Measurements from ENCODE around the gene TBATA.

The TBATA gene

DNA sequence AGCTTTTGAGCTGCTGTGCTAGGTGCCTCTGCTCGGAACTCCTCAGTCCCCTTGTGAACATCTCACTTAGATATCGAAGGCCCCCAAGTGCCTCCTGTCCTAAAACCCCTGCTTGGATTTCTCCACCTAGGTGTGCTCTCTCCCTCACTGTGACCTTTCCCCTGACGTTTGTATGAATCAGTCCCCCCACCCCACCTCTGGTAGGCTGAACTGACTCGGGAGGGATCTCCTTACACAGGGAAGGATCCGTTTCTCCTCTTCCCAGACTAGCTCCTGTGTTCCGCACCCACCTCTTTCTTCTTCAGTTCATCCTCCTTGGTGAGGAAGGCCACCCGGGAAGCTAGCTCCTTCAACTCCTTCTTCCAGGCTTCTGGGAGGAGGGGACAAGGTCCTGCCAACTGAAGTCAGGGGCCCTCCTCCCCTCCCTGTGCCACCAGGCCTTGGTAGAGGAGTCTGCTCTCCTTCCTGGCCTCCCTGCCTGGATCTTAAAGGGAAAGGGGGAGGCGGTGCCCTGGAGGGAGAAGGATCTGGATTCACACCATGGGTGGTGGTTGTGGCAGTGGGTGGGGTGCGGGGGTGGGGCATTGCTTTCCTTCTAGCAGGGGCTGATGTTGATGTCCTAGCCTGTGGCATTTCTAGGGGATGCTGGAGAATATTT is 6.8 kb downstream of the TBATA start:
- H3K27me3 ChIP-seq (ENCODE audit: insufficient read depth, low read length) = peaks cover 6% of the 10 kb centered on the region; the same call in 1 of the 2 replicates
- H3K79me2 ChIP-seq (ENCODE audit: control insufficient read depth, insufficient read depth, low read length, unreplicated experiment) = no peaks in the 10 kb centered on the region
- H3K36me3 ChIP-seq (ENCODE audit: insufficient read depth, low read length) = no peaks in the 10 kb centered on the region
- H3K4me3 ChIP-seq (ENCODE audit: low read depth, low read length) = no peak overlapping the region
- H3K4me1 ChIP-seq (ENCODE audit: control insufficient read depth, insufficient read depth, low read length, unreplicated experiment) = no peaks in the 10 kb centered on the region
- no peak overlapping the region for H2AFZ ChIP-seq (ENCODE audit: low read length, unreplicated experiment)
- H3K27ac ChIP-seq (ENCODE audit: low read depth, low read length) = no peak overlapping the region

GRCh38 chr10:70777063-70777875 is 7.9 kb downstream of the TBATA start:
- no peaks in the 10 kb centered on the region for H3K4me1 ChIP-seq (ENCODE audit: control insufficient read depth, insufficient read depth, low read length, unreplicated experiment)
- H2AFZ ChIP-seq (ENCODE audit: low read length, unreplicated experiment) = no peak overlapping the region
- no peaks in the 10 kb centered on the region for H3K36me3 ChIP-seq (ENCODE audit: insufficient read depth, low read length)
- H3K27me3 ChIP-seq (ENCODE audit: insufficient read depth, low read length) = no peaks in the 10 kb centered on the region
- H3K79me2 ChIP-seq (ENCODE audit: control insufficient read depth, insufficient read depth, low read length, unreplicated experiment) = no peaks in the 10 kb centered on the region
- H3K27ac ChIP-seq (ENCODE audit: low read depth, low read length) = no peak overlapping the region
- no peak overlapping the region for H3K4me3 ChIP-seq (ENCODE audit: low read depth, low read length)

- H3K27me3 ChIP-seq (ENCODE audit: insufficient read depth, low read length) = no peaks in the 10 kb centered on the region
- no peak overlapping the region for H2AFZ ChIP-seq (ENCODE audit: low read length, unreplicated experiment)
- no peaks in the 10 kb centered on the region for H3K4me1 ChIP-seq (ENCODE audit: control insufficient read depth, insufficient read depth, low read length, unreplicated experiment)
- H3K36me3 ChIP-seq (ENCODE audit: insufficient read depth, low read length) = no peaks in the 10 kb centered on the region
- no peak overlapping the region for H3K27ac ChIP-seq (ENCODE audit: low read depth, low read length)
- H3K4me3 ChIP-seq (ENCODE audit: low read depth, low read length) = no peak overlapping the region
- H3K79me2 ChIP-seq (ENCODE audit: control insufficient read depth, insufficient read depth, low read length, unreplicated experiment) = no peaks in the 10 kb centered on the region
These were observed 8.6 kb downstream of the TBATA start for GRCh38 chr10:70776455-70777005.

DNA sequence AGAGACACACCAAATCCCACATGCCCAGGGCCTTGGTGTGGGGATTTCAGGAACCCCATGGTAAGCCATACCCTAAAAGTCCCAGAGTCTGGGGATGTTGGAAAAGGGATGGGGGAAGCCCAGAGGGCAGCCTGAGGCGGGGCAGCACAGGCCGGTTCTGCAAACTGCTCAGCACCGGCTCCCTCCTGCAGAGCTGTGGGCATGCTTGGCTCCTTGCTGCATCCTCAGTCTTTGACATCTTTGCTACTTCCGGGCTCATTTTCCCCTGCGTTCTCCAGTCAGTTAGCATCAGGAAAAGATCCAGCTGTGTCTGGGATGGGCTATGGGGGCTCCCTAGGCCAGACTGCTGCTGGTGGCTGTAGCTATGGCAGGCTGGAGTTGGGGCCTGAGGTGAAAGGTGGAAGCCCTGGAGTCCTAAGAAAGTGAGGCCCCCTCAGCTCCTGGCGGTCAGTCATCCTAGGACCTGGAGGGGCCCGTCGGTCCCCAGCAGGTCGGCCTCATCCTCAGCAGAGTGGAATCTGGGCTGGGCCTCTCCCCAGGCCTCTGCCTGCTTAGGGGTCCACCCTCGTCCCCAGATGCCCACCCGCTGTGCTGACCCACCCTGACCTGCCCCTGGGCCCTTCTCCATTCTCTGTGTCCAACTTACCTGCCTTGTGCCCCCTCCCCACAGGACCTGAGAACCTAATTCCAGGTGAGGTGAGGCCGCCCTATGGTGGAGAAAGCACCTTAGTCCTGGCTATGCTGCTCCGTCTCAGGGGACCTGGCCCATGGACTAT is 9.3 kb downstream of the TBATA start:
- Histone ChIP-seq H3K36me3 (ENCODE audit: insufficient read depth, low read length) (no peaks in the 10 kb centered on the region), H3K4me3 (ENCODE audit: low read depth, low read length) (no peak overlapping the region), H3K79me2 (ENCODE audit: control insufficient read depth, insufficient read depth, low read length, unreplicated experiment) (no peaks in the 10 kb centered on the region), H2AFZ (ENCODE audit: low read length, unreplicated experiment) (no peak overlapping the region), H3K27me3 (ENCODE audit: insufficient read depth, low read length) (no peaks in the 10 kb centered on the region), H3K4me1 (ENCODE audit: control insufficient read depth, insufficient read depth, low read length, unreplicated experiment) (no peaks in the 10 kb centered on the region), H3K27ac (ENCODE audit: low read depth, low read length) (no peak overlapping the region)

- Histone ChIP-seq H3K27me3 (ENCODE audit: insufficient read depth, low read length) (0 out of 2 replicates have a peak, but pooled peaks cover 2% of the 10 kb centered on the region), H3K36me3 (ENCODE audit: insufficient read depth, low read length) (no peaks in the 10 kb centered on the region)
These were observed 10.1 kb downstream of the TBATA start for GRCh38 chr10:70774810-70775678.

GRCh38 chr10:70773965-70774809 is 11.0 kb downstream of the TBATA start:
- no peaks in the 10 kb centered on the region for H3K79me2 ChIP-seq (ENCODE audit: control insufficient read depth, insufficient read depth, low read length, unreplicated experiment)
- H3K27ac ChIP-seq (ENCODE audit: low read depth, low read length) = no peak overlapping the region
- no peak overlapping the region for H2AFZ ChIP-seq (ENCODE audit: low read length, unreplicated experiment)
- H3K4me3 ChIP-seq (ENCODE audit: low read depth, low read length) = no peak overlapping the region
- no peaks in the 10 kb centered on the region for H3K4me1 ChIP-seq (ENCODE audit: control insufficient read depth, insufficient read depth, low read length, unreplicated experiment)
- H3K27me3 ChIP-seq (ENCODE audit: insufficient read depth, low read length) = peaks cover 10% of the 10 kb centered on the region
- no peaks in the 10 kb centered on the region for H3K36me3 ChIP-seq (ENCODE audit: insufficient read depth, low read length)

More at GRCh38 chr10:70774810-70775678, 10.1 kb downstream of the TBATA start:
- H2AFZ ChIP-seq (ENCODE audit: low read length, unreplicated experiment) = no peak overlapping the region
- no peaks in the 10 kb centered on the region for H3K4me1 ChIP-seq (ENCODE audit: control insufficient read depth, insufficient read depth, low read length, unreplicated experiment)
- no peak overlapping the region for H3K4me3 ChIP-seq (ENCODE audit: low read depth, low read length)
- no peaks in the 10 kb centered on the region for H3K79me2 ChIP-seq (ENCODE audit: control insufficient read depth, insufficient read depth, low read length, unreplicated experiment)
- no peak overlapping the region for H3K27ac ChIP-seq (ENCODE audit: low read depth, low read length)

DNA sequence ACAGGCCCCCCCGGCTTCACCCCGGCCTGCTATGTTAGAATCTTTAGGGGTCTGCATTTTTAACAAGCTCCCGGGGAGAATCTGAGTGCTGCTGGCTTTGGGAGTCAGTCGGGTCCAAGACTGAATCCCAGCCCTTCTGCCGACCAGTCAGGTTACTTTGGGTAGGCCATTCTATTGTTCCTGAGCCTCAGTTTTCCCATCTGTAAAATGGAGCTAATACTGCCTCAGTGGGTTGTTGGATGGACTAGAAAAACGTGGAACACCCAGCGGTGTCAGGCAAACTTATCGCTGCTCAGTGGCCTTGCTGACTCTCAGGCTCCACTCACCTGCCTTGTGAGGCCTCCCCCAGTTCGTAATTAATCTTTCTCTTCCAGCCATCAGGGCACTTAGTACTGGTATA is 11.7 kb downstream of the TBATA start:
- H3K4me3 ChIP-seq (ENCODE audit: low read depth, low read length) = no peak overlapping the region
- H3K4me1 ChIP-seq (ENCODE audit: control insufficient read depth, insufficient read depth, low read length, unreplicated experiment) = no peaks in the 10 kb centered on the region
- H3K27me3 ChIP-seq (ENCODE audit: insufficient read depth, low read length) = peaks cover 15% of the 10 kb centered on the region
- H3K27ac ChIP-seq (ENCODE audit: low read depth, low read length) = no peak overlapping the region
- no peaks in the 10 kb centered on the region for H3K36me3 ChIP-seq (ENCODE audit: insufficient read depth, low read length)
- H2AFZ ChIP-seq (ENCODE audit: low read length, unreplicated experiment) = no peak overlapping the region
- no peaks in the 10 kb centered on the region for H3K79me2 ChIP-seq (ENCODE audit: control insufficient read depth, insufficient read depth, low read length, unreplicated experiment)

DNA sequence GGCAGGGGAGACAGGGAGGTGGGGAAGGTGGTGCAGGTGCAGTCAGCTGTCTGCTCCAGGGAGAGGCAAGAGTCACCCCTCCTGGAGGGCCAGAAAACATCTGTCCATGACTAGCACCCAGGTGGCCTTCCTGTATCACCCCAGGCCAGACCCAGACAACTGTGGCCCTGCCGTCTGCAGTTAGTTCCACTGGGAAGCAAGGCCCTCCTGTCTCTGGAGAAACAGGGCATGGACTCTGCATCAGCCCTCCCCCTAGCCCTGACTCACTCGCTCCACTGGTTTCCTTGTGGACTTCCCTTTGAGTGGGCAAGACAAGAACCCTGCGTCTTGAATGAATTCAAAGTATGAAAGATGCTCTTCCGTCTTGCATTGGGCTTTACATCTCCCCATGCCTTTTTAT is 12.6 kb downstream of the TBATA start:
- Histone ChIP-seq H2AFZ (ENCODE audit: low read length, unreplicated experiment) (no peak overlapping the region), H3K27ac (ENCODE audit: low read depth, low read length) (no peak overlapping the region), H3K27me3 (ENCODE audit: insufficient read depth, low read length) (peaks cover 17% of the 10 kb centered on the region), H3K4me1 (ENCODE audit: control insufficient read depth, insufficient read depth, low read length, unreplicated experiment) (no peaks in the 10 kb centered on the region), H3K4me3 (ENCODE audit: low read depth, low read length) (no peak overlapping the region), H3K36me3 (ENCODE audit: insufficient read depth, low read length) (no peaks in the 10 kb centered on the region), H3K79me2 (ENCODE audit: control insufficient read depth, insufficient read depth, low read length, unreplicated experiment) (no peaks in the 10 kb centered on the region)

- no peak overlapping the region for H3K27ac ChIP-seq (ENCODE audit: low read depth, low read length)
- no peaks in the 10 kb centered on the region for H3K36me3 ChIP-seq (ENCODE audit: insufficient read depth, low read length)
- no peaks in the 10 kb centered on the region for H3K4me1 ChIP-seq (ENCODE audit: control insufficient read depth, insufficient read depth, low read length, unreplicated experiment)
- peaks cover 17% of the 10 kb centered on the region for H3K27me3 ChIP-seq (ENCODE audit: insufficient read depth, low read length)
- no peak overlapping the region for H2AFZ ChIP-seq (ENCODE audit: low read length, unreplicated experiment)
- H3K4me3 ChIP-seq (ENCODE audit: low read depth, low read length) = no peak overlapping the region
- H3K79me2 ChIP-seq (ENCODE audit: control insufficient read depth, insufficient read depth, low read length, unreplicated experiment) = no peaks in the 10 kb centered on the region
These were observed 13.6 kb downstream of the TBATA start for GRCh38 chr10:70771311-70772194.

Measured in ACC112 (cell line).